Skeletal muscle tissue (tissue), 4 donors: ENCODE results near the gene C1QTNF8. TPM values are rescaled to one million over a fixed set of nuclear protein-coding genes. Genes with fewer than 3 reads are reported as not detected.
"Not testable (repeated sequence)": the region's sequence is repeated elsewhere in the genome, so short reads cannot be mapped to it uniquely, and the experiment has no call there.

ENCODE experiments used
- H3K27ac ChIP-seq: one replicate; pipeline ENCODE4 v1.7.0; 2013; ENCODE audit warnings: mild to moderate bottlenecking, low read depth, low read length, inconsistent platforms
- H3K27me3 ChIP-seq, 3 donors: one replicate each; pipeline ENCODE4 v1.7.0; 2013; ENCODE audit warnings: low read length in 3 of 3; ENCODE audit not compliant: control insufficient read depth in 3 of 3, insufficient read depth in 3 of 3
- H3K36me3 ChIP-seq, 3 donors: one replicate each; pipeline ENCODE4 v1.7.0; 2013; ENCODE audit warnings: low read length in 3 of 3; ENCODE audit not compliant: control insufficient read depth in 3 of 3, insufficient read depth in 3 of 3
- H3K4me1 ChIP-seq, 3 donors: one replicate each; pipeline ENCODE4 v1.7.0; 2013; ENCODE audit warnings: low read length in 3 of 3, mild to moderate bottlenecking in 3 of 3; ENCODE audit not compliant: control insufficient read depth in 3 of 3, insufficient read depth in 3 of 3
- H3K4me3 ChIP-seq, 3 donors: one replicate each; pipeline ENCODE4 v1.7.0; 2013; ENCODE audit warnings: low read length in 3 of 3
- H3K9ac ChIP-seq, 3 donors: one replicate each; pipeline ENCODE4 v1.7.0; 2013; ENCODE audit warnings: low read length in 3 of 3, mild to moderate bottlenecking in 3 of 3, moderate library complexity in 2 of 3, low read depth in 1 of 3
- H3K9me3 ChIP-seq, 3 donors: one replicate each; pipeline ENCODE4 v1.7.0; 2013; ENCODE audit warnings: low read length in 3 of 3; ENCODE audit not compliant: control insufficient read depth in 3 of 3
- total RNA-seq: library from RNA; depleted of rRNA; stranded (reverse); fragments of >200 nt; gene quantifications from one replicate; pipeline ENCODE4 v1.2.3, GENCODE V29; 2014
- donor health status: Osteomylitis.

The C1QTNF8 gene
- total RNA-seq, 1 donor from 2014 or later, result not detected

DNA sequence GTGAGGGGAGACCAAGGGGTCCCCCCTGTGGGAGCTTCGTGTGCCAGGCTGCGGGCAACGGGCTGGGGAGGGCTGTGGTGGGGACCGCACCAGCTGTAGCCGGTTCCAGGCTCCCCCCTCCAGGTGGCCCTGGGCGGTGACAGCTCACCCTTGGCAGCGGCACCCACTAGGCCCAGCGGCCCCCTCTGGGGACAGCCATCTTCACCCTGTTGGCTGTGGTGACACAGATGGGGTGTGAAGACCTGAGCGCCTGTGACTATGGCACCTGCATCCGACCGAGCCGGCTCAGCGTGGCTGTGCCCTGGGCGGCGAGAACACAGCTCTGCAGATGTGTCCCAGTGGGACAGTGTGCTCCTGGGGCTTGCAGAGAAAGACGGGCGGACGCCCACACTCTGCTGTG, 1.1 kb upstream of the C1QTNF8 start:
- Histone ChIP-seq H3K27ac (peak overlapping the region; percentile 75), H3K27me3 (peaks cover 0 to 14% (median 4%) of the 10 kb centered on the region in 3 donors), H3K36me3 (no peaks in the 10 kb centered on the region), H3K4me1 (peaks cover 13 to 20% (median 19%) of the 10 kb centered on the region in 3 donors), H3K9ac (peak overlapping the region in 2 of 3 donors; percentile 53 to 69), H3K9me3 (no peaks in the 10 kb centered on the region), H3K4me3 (no peak overlapping the region)

DNA sequence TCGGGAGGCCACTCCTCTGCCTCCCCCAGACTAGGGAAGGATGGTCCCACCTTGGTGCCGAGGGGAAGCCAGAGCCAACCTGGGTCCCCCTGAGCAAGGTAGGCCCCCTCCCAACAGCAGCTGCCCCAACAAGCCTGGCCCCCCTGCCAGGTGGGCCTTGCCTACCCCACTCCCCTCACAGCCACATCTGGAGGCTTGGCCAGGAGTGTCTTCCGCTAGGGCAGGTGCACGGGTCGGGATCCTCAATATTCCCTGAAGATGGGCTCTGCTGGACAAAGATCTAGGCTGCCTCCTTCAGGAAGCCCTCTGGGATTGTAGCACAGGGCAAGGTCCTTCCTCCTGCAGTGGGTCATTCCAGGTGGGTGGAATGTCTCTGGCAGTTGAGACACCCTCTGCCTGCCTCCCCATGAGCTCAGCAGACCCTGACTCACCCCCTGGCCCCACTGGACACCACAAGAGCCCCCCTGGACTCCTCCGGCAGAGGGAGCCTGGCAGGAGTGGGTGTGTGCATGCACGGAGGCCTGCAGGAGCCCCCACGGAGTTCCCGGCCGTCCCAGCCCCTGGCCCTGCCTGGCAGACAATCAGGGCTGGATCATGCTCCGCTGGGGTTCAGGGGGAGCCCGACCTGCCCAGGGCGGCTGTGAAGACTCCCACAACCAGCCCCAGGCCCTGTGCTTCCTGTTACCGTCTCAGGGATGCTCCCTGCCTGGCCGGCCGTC, 435 bp downstream of the C1QTNF8 start:
- Histone ChIP-seq H3K36me3 (no peaks in the 10 kb centered on the region), H3K27ac (no peak overlapping the region), H3K27me3 (peaks cover 0 to 8% (median 0%) of the 10 kb centered on the region in 3 donors), H3K9me3 (no peaks in the 10 kb centered on the region), H3K4me1 (peaks cover 13 to 30% (median 29%) of the 10 kb centered on the region in 3 donors), H3K4me3 (no peak overlapping the region), H3K9ac (no peak overlapping the region)

DNA sequence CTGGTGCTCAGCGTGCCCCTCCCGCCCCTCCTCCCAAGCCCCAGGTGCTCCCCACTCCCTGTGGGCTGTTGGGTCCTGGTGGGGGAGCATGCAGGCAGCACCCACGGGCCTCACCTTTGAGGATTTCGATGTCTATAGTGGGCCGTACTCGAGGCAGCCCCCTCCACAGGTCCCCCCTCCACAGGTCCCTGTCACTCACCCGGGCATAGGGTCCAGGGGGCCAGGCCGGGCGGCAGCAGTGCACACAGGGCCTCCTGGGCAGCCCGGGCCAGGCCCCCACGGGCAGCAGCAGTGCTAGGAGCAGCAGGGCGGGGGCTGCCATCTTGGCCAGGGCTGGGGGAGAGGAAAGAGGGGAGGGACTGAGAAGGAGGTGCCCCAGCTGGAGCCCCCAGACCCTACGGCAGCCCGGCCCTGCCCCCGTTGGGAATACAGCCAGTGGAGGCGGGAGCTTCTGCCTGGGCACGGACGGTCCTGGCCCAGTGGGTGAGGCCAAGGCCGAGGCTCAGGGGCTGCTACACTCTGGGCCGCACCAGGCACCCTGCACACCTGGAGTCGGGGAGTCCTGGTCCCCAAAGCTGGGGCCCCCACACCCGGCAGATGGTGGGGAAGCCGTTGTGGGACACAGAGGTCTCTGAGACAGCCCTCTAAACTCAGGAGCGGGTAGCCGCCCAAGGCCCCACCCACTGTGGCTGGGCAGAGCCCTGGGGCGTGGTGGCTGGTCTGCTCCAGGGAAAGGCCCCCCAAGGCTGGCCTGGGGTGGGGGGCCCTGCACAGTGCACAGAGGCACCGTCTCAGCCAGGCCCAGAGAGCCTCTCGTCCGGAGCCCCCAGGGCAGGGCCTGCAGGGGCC, 1.2 kb downstream of the C1QTNF8 start:
- H3K27ac ChIP-seq, result no peak overlapping the region
- peaks cover 3 to 6% (median 6%) of the 10 kb centered on the region in 3 donors for H3K27me3 ChIP-seq
- H3K9me3 ChIP-seq, result no peaks in the 10 kb centered on the region
- no peak overlapping the region for H3K9ac ChIP-seq
- no peak overlapping the region for H3K4me3 ChIP-seq
- no peaks in the 10 kb centered on the region for H3K36me3 ChIP-seq
- peaks cover 17 to 35% (median 34%) of the 10 kb centered on the region in 3 donors for H3K4me1 ChIP-seq

- Histone ChIP-seq H3K4me3 (no peak overlapping the region), H3K27ac (no peak overlapping the region), H3K9me3 (no peaks in the 10 kb centered on the region), H3K4me1 (peaks cover 21 to 41% (median 38%) of the 10 kb centered on the region in 3 donors), H3K27me3 (peaks cover 7 to 8% (median 7%) of the 10 kb centered on the region in 3 donors), H3K36me3 (no peaks in the 10 kb centered on the region), H3K9ac (no peak overlapping the region)
These were observed 1.9 kb downstream of the C1QTNF8 start for GRCh38 chr16:1094124-1094479.

DNA sequence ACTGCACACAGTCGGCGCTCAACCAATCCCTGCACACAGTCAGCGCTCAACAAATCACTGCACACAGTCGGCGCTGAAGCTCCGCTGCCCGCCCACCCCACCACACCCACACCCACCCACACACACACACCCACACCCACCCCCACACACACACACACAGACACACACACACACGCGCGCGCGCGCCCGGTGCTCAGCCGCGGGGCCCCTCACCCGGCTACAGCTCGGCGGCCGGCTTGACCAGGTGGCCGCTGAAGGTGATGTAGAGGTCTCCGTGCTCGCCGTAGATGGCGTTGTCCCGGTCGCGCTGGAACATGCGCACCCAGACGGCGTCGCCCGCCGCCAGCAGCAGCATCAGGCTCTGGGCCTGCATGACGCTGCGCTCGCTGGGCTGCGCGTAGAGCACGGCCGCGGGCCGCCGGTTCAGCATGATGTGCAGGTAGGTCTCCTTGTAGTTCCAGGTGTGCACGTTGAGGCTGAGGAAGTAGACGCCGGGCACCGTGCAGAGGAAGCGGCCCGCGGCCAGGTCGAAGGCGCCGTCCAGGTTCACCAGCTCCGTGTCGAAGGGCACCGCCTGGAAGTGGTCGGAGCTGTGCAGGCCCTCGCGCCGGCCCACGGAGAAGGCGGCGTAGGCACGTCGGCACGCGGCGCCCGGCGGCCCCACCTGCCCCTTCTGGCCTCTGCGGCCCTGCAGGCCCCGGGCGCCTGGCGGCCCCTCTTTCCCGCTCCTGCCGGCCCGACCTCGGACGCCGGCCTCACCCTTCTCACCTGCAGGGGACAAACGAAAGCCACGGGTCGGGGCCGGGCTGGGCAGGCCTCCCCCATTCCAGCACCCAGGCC, 2.5 kb downstream of the C1QTNF8 start:
- H3K27me3 ChIP-seq, result peaks cover 7 to 14% (median 13%) of the 10 kb centered on the region in 3 donors
- no peak overlapping the region for H3K9ac ChIP-seq
- H3K4me1 ChIP-seq, result peaks cover 21 to 46% (median 35%) of the 10 kb centered on the region in 3 donors
- no peaks in the 10 kb centered on the region for H3K36me3 ChIP-seq
- no peak overlapping the region for H3K27ac ChIP-seq
- no peaks in the 10 kb centered on the region for H3K9me3 ChIP-seq
- no peak overlapping the region for H3K4me3 ChIP-seq

DNA sequence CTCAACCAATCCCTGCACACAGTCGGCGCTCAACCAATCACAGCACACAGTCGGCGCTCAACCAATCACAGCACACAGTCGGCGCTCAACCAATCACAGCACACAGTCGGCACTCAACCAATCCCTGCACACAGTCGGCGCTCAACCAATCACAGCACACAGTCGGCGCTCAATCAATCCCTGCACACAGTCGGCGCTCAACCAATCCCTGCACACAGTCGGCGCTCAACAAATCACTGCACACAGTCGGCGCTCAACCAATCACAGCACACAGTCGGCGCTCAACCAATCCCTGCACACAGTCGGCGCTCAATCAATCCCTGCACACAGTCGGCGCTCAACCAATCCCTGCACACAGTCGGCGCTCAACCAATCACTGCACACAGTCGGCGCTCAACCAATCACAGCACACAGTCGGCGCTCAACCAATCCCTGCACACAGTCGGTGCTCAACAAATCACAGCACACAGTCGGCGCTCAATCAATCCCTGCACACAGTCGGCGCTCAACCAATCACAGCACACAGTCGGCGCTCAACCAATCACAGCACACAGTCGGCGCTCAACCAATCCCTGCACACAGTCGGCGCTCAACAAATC, 3.3 kb downstream of the C1QTNF8 start:
- H3K4me3 ChIP-seq, H3K9ac ChIP-seq, H3K27ac ChIP-seq, H3K36me3 ChIP-seq, H3K9me3 ChIP-seq: not testable (repeated sequence)
- peaks cover 12 to 20% (median 16%) of the 10 kb centered on the region in 3 donors for H3K27me3 ChIP-seq
- peaks cover 15 to 38% (median 28%) of the 10 kb centered on the region in 3 donors for H3K4me1 ChIP-seq

GRCh38 chr16:1091992-1092552, 4.0 kb downstream of the C1QTNF8 start:
- no peak overlapping the region for H3K9ac ChIP-seq
- no peak overlapping the region for H3K27ac ChIP-seq
- no peak overlapping the region for H3K4me3 ChIP-seq
- no peaks in the 10 kb centered on the region for H3K9me3 ChIP-seq
- H3K4me1 ChIP-seq, result peaks cover 8 to 31% (median 21%) of the 10 kb centered on the region in 3 donors
- H3K36me3 ChIP-seq, result no peaks in the 10 kb centered on the region
- H3K27me3 ChIP-seq, result peaks cover 13 to 20% (median 16%) of the 10 kb centered on the region in 3 donors

- Histone ChIP-seq H3K9me3 (peaks cover 0 to 2% (median under 1%) of the 10 kb centered on the region in 3 donors), H3K4me1 (peaks cover 8 to 26% (median 20%) of the 10 kb centered on the region in 3 donors), H3K4me3 (peak overlapping the region in 2 of 3 donors; percentile 67 to 68), H3K27ac (peak overlapping the region; percentile 30), H3K27me3 (peaks cover 13 to 22% (median 16%) of the 10 kb centered on the region in 3 donors), H3K36me3 (no peaks in the 10 kb centered on the region), H3K9ac (peak overlapping the region in 2 of 3 donors; percentile 53 to 84)
These were observed 5.1 kb downstream of the C1QTNF8 start for GRCh38 chr16:1090620-1091587.
